Measurements from ENCODE around the gene FAM241A. TPM values are rescaled to one million over a fixed set of nuclear protein-coding genes. Genes with fewer than 3 reads are reported as not detected.
A peak's percentile ranks its signal among the peaks of the same experiment; 100 is the strongest.

The FAM241A gene
- total and polyA plus RNA-seq, 9 of the 15 experiments (the other 6 are each of a cell fraction or from before 2014, with no cell fraction given) = 2.3 to 8.5 (median 5.3) TPM

DNA sequence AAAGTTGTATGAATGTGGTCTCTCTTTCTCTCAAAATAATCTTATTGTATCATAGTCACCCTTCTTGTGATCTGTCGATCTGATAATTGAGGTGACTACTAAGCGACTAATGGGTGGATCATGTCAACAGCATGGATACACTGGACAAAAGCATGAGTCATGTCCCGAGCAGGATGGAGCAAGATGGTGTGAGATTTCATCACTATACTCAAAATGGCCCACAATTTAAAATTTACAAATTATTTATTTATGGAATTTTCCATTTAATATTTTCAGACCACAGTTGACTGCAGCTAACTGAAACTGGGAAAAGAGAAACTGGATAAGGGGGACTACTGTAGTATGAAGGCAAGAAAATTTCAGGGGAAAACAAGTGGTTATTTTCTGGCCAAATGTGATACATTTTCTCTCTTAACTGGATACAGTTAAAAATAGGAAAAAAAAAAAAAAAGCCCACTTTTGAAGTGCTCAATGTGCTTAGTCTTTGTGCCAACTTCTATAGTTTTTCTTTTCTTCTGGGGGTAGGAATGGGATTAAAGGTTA lies 25.3 kb downstream of the FAM241A start (continued):
- TF ChIP-seq CEBPZ (IDR thresholded peaks at IDR 0.05; ENCODE audit: borderline replicate concordance, low read depth, low read length) (no peak), LEF1 (IDR thresholded peaks at IDR 0.05) (no peak), DMBX1 (CRISPR knock-in tag; IDR thresholded peaks at IDR 0.05; ENCODE audit: borderline replicate concordance) (peak; percentile 24; the same call in 1 of the 2 replicates), NR2C2 (CRISPR knock-in tag; IDR thresholded peaks at IDR 0.05) (no peak), NR2C2 (tag; IDR thresholded peaks at IDR 0.05) (peak; percentile 46; the same call in 1 of the 2 replicates), HES1 (IDR thresholded peaks at IDR 0.05; ENCODE audit: low read depth) (no peak), COPS2 (conservative IDR thresholded peaks at IDR 0.05) (no peak), MAFK (IDR thresholded peaks at IDR 0.05; ENCODE audit: low read length) (peak; percentile 52), WHSC1 (IDR thresholded peaks at IDR 0.05; ENCODE audit: low read length) (no peak), L3MBTL2 (IDR thresholded peaks at IDR 0.05) (peak; percentile 79), CTCFL (IDR thresholded peaks at IDR 0.05; ENCODE audit: borderline replicate concordance, insufficient read depth, low read depth, low read length, poor library complexity, severe bottlenecking) (no peak), TARDBP (IDR thresholded peaks at IDR 0.05) (no peak), KLF6 (CRISPR knock-in tag; IDR thresholded peaks at IDR 0.05; ENCODE audit: borderline replicate concordance) (peak; percentile 33; the same call in 1 of the 2 replicates), TRIM24 (IDR thresholded peaks at IDR 0.05) (peak; percentile 88 to 95), ARID3A (IDR thresholded peaks at IDR 0.05; ENCODE audit: borderline replicate concordance, low read depth, low read length) (peak; percentile 70; the same call in 1 of the 2 replicates)
- TF ChIP-seq, protein P1, sequence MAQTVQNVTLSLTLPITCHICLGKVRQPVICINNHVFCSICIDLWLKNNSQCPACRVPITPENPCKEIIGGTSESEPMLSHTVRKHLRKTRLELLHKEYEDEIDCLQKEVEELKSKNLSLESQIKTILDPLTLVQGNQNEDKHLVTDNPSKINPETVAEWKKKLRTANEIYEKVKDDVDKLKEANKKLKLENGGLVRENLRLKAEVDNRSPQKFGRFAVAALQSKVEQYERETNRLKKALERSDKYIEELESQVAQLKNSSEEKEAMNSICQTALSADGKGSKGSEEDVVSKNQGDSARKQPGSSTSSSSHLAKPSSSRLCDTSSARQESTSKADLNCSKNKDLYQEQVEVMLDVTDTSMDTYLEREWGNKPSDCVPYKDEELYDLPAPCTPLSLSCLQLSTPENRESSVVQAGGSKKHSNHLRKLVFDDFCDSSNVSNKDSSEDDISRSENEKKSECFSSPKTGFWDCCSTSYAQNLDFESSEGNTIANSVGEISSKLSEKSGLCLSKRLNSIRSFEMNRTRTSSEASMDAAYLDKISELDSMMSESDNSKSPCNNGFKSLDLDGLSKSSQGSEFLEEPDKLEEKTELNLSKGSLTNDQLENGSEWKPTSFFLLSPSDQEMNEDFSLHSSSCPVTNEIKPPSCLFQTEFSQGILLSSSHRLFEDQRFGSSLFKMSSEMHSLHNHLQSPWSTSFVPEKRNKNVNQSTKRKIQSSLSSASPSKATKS (CRISPR knock-in tag; IDR thresholded peaks at IDR 0.05) = no peak
- TF ChIP-seq, protein P2, sequence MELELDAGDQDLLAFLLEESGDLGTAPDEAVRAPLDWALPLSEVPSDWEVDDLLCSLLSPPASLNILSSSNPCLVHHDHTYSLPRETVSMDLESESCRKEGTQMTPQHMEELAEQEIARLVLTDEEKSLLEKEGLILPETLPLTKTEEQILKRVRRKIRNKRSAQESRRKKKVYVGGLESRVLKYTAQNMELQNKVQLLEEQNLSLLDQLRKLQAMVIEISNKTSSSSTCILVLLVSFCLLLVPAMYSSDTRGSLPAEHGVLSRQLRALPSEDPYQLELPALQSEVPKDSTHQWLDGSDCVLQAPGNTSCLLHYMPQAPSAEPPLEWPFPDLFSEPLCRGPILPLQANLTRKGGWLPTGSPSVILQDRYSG (tag; conservative IDR thresholded peaks at IDR 0.05; ENCODE audit: low read depth) = 0 out of 2 replicates have a peak, but pooled peaks have one; percentile 57

All from K562 (cell line).